ENCODE measurements around the gene SCTR.

The SCTR gene

GRCh38 chr2:119448427-119449141 lies 75.7 kb downstream of the SCTR start:
- TF ChIP-seq ESRRG (CRISPR knock-in tag; IDR thresholded peaks at IDR 0.05) = no peak
- TF ChIP-seq ZNF8 (CRISPR knock-in tag; IDR thresholded peaks at IDR 0.05) = no peak
- no peak for TF ChIP-seq OSR1 (CRISPR knock-in tag; IDR thresholded peaks at IDR 0.05)
- TF ChIP-seq PPARA (CRISPR knock-in tag; IDR thresholded peaks at IDR 0.05; ENCODE audit: borderline replicate concordance) = no peak
- TF ChIP-seq ARNTL (CRISPR knock-in tag; IDR thresholded peaks at IDR 0.05; ENCODE audit: borderline replicate concordance, low read depth) = no peak
- no peak for TF ChIP-seq BACH2 (CRISPR knock-in tag; IDR thresholded peaks at IDR 0.05; ENCODE audit: borderline replicate concordance)
- no peak for TF ChIP-seq ISL1 (CRISPR knock-in tag; IDR thresholded peaks at IDR 0.05)
- no peak for TF ChIP-seq ZFP30 (CRISPR knock-in tag; IDR thresholded peaks at IDR 0.05)
- no peak for TF ChIP-seq RARB (CRISPR knock-in tag; IDR thresholded peaks at IDR 0.05)
- TF ChIP-seq SNAI2 (CRISPR knock-in tag; IDR thresholded peaks at IDR 0.05) = no peak
- no peak for TF ChIP-seq ZC3H10 (CRISPR knock-in tag; IDR thresholded peaks at IDR 0.05)
- no peak for TF ChIP-seq GLIS3 (CRISPR knock-in tag; IDR thresholded peaks at IDR 0.05)
- TF ChIP-seq ZNF565 (CRISPR knock-in tag; conservative IDR thresholded peaks at IDR 0.05; ENCODE audit: low read depth) = no peak
- TF ChIP-seq TCF4 (CRISPR knock-in tag; IDR thresholded peaks at IDR 0.05; ENCODE audit: borderline replicate concordance) = no peak
- TF ChIP-seq TSHZ2 (CRISPR knock-in tag; IDR thresholded peaks at IDR 0.05) = no peak
- no peak for ATAC-seq

GRCh38 chr2:119446037-119446436 lies 78.2 kb downstream of the SCTR start:
- no peak for TF ChIP-seq ZNF565 (CRISPR knock-in tag; conservative IDR thresholded peaks at IDR 0.05; ENCODE audit: low read depth)
- TF ChIP-seq GLIS3 (CRISPR knock-in tag; IDR thresholded peaks at IDR 0.05) = no peak
- ATAC-seq = no peak

GRCh38 chr2:119442850-119443249 lies 81.4 kb downstream of the SCTR start:
- TF ChIP-seq SNAI2 (CRISPR knock-in tag; IDR thresholded peaks at IDR 0.05) (no peak), ZNF565 (CRISPR knock-in tag; conservative IDR thresholded peaks at IDR 0.05; ENCODE audit: low read depth) (no peak), RARB (CRISPR knock-in tag; IDR thresholded peaks at IDR 0.05) (no peak), ISL1 (CRISPR knock-in tag; IDR thresholded peaks at IDR 0.05) (no peak), OSR1 (CRISPR knock-in tag; IDR thresholded peaks at IDR 0.05) (no peak), CSRNP3 (CRISPR knock-in tag; IDR thresholded peaks at IDR 0.05) (no peak), ESRRG (CRISPR knock-in tag; IDR thresholded peaks at IDR 0.05) (no peak), PPARA (CRISPR knock-in tag; IDR thresholded peaks at IDR 0.05; ENCODE audit: borderline replicate concordance) (no peak), CSDC2 (CRISPR knock-in tag; IDR thresholded peaks at IDR 0.05) (no peak), ZC3H10 (CRISPR knock-in tag; IDR thresholded peaks at IDR 0.05) (no peak), POU6F1 (CRISPR knock-in tag; IDR thresholded peaks at IDR 0.05; ENCODE audit: borderline replicate concordance, low read depth) (no peak), BACH2 (CRISPR knock-in tag; IDR thresholded peaks at IDR 0.05; ENCODE audit: borderline replicate concordance) (no peak), GLIS3 (CRISPR knock-in tag; IDR thresholded peaks at IDR 0.05) (no peak), TSHZ2 (CRISPR knock-in tag; IDR thresholded peaks at IDR 0.05) (no peak), TCF4 (CRISPR knock-in tag; IDR thresholded peaks at IDR 0.05; ENCODE audit: borderline replicate concordance) (no peak), ARNTL (CRISPR knock-in tag; IDR thresholded peaks at IDR 0.05; ENCODE audit: borderline replicate concordance, low read depth) (no peak), TOX (CRISPR knock-in tag; IDR thresholded peaks at IDR 0.05; ENCODE audit: borderline replicate concordance) (no peak)
- ATAC-seq = no peak

All from SK-N-SH treated with all-trans-retinoic acid at 6 μM for 48 hours (cell line).